B cell (primary cell): Measurements from ENCODE around the gene SLC9A5.

ENCODE experiments used
- EZH2 ChIP-seq: IDR thresholded peaks from 2 replicates; pipeline ENCODE4 v1.6.1; 2012; ENCODE audit warnings: borderline replicate concordance, low read depth, mild to moderate bottlenecking, moderate library complexity, low read length; ENCODE audit not compliant: insufficient read depth, poor library complexity, severe bottlenecking
- TF ChIP-seq, protein P1 (sequence below): fragments of 200-600 bp; IDR thresholded peaks from one replicate; pipeline ENCODE4 v1.8.0; 2022; ENCODE audit warnings: antibody characterized with exemption, mild to moderate bottlenecking

DNA sequence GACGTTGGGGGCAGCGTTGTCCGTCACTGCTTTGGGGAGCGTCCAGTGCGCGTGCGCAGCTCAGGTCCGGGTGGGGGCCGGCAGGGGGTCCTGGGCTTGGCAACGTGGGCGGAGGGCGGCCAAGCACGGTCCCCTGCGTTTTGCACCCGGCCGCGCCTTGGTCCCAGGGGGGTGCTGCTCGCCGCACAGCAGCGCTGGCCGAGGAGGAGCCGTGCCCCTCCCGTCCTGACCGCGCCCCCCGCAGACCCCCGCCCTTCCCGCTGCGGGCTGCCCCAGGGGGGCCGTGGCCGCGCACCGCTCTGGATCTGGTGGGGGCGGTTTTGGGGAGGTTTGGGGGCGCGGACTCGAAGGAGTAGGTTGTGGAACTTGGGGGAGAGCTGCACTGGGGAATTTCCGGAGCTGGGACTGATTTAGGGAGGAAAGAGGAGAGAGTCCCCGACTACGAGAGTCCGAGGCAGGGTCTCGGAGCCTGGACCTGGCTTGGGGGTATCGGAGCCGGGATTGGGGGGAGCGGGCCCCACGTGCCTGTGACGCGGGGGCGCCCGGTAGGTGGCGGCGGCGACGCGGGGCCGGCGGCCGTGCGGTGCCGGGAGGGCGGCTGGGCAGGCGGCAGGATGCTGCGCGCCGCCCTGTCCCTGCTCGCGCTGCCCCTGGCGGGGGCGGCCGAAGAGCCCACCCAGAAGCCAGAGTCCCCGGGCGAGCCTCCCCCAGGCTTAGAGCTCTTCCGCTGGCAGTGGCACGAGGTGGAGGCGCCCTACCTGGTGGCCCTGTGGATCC is at the start of gene SLC9A5:
- TF ChIP-seq, protein P1, sequence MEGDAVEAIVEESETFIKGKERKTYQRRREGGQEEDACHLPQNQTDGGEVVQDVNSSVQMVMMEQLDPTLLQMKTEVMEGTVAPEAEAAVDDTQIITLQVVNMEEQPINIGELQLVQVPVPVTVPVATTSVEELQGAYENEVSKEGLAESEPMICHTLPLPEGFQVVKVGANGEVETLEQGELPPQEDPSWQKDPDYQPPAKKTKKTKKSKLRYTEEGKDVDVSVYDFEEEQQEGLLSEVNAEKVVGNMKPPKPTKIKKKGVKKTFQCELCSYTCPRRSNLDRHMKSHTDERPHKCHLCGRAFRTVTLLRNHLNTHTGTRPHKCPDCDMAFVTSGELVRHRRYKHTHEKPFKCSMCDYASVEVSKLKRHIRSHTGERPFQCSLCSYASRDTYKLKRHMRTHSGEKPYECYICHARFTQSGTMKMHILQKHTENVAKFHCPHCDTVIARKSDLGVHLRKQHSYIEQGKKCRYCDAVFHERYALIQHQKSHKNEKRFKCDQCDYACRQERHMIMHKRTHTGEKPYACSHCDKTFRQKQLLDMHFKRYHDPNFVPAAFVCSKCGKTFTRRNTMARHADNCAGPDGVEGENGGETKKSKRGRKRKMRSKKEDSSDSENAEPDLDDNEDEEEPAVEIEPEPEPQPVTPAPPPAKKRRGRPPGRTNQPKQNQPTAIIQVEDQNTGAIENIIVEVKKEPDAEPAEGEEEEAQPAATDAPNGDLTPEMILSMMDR, result peak; percentile 41
- no peak for TF ChIP-seq EZH2
